Stimulated activated CD4-positive, alpha-beta T cell treated with anti-CD3 and anti-CD28 coated beads, Interleukin-2, amount 100 ng/mL, for 24 hours (primary cell): ENCODE measurements around the gene CYP2W1.

Experiments used
- DNase-seq, 2 donors: peaks; one replicate each; pipeline ENCODE4 v3.0.0-alpha.2; 2020

The CYP2W1 gene

DNA sequence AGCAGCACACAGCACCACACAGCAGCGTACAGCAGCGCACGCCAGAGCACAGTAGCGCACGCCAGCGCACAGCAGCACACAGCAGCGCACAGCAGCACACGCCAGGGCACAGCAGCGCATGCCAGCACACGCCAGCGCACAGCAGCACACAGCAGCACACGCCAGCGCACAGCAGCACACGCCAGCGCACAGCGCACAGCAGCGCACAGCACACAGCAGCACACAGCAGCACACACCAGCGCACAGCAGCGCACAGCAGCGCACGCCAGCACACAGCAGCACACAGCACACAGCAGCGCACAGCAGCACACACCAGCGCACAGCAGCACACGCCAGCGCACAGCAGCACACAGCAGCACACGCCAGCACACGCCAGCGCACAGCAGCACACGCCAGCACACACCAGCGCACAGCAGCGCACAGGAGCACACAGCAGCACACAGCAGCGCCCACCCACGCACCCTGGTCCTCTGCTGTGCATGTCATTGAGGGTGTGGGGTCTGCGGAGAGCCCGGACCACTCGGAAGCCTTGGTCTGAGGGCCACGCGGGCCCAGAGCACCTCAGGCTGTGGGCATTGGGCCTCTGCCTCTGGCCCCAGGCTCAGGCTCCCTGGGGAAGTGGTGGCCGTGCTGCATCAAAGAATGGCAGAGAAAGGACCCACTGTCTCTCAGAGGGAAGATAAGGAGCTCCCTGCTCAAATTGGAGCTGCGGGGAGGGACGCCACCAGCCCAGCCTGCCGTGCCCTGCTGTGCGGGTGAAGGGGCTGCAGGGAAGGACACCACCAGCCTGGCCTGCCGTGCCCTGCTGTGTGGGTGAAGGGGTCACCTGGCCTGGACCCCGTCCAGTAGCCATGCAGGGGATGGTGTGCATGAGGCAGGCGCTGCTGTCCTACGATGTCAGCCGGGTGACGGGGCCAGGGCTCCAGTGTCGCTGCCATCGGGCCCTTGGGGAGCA, 33.9 kb downstream of the CYP2W1 start:
- no peak for DNase-seq

DNA sequence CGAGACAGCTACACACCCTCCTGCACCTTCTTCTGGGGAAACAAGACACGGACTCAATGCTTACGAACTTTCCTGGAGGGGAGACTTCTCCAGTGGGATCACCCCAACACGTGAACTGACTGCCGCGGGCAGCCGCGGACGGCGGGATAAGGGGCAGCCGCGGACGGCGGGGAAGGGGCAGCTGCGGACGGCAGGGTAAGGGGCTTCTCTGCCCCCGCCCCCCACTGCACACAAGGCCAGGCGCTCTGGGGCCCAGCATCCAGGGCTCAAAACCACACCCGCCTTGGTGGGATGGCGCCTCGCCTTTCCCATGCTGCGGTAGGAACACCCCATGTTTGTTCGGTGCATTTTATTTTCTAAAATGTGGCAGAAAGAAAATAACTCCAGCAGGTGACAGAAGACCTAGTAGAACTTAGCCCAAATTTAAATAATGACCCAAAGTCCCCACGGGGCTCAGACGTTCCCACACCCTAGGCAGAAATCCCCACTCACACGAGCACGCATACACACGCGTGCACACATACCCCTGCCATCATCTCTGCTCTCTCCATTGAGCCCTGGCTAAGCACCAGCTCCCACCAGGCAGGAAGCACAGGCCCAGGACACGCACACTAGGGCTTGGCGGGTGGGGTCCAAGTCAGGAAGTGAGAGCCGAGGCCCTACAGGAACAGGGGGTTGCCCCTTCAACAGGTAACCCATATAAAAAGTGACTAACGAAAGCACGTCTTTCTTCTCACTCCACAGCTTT, 34.8 kb downstream of the CYP2W1 start:
- DNase-seq: no peak

DNA sequence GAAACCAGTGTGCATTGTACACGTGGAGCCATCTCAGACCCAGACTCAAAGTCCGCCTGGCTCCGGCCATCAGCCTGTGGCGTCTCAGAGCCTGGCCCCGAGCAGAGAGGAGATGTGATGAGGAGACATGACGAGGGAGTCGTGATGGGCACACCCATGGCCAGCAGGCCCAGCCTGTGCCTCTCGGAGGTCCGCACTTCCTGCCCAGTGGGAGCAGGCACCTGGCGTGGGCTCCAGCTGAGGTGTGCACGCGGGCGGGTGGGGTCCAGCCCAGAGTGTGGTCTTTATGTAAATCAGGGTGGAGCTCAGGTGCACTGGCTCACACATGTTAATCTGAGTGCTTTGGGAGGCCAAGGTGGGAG, 35.3 kb downstream of the CYP2W1 start:
- DNase-seq: no peak

DNA sequence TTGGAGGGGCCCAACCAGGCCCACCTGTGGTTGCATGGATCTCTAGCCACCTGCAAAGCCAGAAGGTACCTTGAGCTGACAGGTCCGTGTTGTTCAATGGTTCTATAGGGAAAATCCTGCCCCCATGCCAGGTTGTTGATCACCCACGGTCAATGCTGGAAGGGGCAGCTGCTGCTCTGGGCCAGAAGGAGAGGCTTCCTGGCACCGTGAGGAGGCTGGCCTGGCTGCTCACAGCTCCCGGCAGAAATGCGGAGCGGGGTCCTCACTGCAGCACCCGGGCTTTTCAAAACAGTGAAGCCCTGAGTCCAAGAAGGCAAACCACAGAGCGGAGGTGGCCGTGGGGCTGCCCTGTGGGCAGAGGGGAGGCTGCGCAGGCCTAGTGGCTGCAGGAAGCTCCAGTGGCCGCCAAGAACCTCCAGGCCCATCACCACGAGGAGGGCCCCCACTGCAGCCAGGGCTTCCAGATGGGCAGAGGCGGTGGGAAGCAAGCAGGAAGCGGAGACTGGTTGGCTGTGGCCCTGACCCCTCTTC, 36.3 kb downstream of the CYP2W1 start:
- no peak for DNase-seq

DNA sequence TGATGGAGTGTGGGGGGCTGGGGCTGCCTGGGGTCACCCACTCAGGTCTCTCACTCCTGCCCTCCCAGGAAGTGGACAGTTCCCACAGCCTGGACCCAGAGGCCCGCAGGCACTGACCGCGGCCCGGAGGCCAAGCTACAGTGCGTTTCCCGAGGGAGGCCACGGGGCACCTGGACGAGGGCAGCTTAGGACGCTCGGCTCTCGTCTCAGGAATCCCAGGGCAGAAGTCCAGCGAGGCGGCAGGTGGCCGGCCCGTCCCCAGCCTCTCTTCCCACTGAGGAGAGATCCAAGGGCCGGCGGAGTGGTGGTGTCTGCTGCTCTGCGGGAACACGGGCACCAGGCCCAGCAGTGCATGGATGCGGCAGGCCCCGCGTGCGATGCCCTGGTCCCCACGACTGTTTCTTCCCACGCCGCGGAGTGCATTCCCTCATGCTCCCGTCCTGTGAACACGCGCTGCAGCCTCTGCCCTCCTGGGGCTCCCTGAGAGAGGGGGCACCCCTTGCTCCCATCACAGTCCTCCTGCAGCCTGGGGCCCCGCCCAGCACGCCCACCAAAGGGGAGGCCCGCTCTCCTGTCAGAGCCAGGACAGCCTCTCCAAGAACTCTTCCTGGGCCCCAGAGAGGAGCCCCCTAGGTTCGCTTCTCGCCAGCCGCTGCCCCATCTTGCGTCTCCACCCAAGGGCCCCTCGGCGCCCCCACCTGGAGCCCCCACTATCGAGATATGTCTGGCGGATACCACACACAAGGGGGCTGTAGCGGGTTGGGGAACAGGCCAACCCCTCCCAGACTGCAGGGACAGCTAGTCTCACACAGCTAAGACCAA, 37.0 kb downstream of the CYP2W1 start:
- DNase-seq: no peak

DNA sequence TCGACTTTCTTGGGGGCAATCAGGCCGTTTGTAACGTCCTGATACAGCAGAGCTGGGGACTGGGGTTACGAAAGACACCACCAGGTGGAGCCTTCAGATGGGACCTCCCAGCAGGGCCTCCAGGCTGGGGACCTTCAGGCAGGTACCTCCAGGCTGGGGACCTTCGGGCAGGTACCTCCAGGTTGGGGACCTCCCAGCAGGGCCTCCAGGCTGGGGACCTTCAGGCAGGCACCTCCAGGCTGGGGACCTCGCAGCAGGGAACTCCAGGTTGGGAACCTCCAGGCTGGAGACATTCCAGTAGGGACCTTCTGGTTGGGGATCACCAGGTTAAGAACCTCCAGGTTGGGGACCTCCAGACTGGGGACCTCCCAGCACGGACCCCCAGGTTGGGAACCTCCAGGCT, 37.9 kb downstream of the CYP2W1 start:
- no peak for DNase-seq

DNA sequence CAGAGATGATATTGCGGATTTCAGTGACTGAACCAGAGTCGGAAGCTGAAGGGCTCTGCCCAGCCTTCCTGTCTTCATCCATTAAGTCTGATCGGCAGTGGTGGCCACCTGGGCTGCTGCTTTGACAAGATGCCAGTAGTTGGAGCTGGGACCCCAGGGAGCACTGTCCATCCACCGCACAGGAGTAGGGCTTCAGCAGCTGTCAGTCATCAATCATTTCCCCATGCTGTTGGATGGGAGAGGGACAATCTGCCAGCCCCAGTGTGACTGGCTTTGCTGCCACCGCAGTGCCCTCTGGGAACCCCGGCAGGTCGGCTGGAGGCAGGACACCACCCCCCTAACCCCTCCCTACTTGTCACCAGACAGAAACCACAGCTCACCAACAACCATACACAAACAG, 38.4 kb downstream of the CYP2W1 start:
- DNase-seq: no peak

DNA sequence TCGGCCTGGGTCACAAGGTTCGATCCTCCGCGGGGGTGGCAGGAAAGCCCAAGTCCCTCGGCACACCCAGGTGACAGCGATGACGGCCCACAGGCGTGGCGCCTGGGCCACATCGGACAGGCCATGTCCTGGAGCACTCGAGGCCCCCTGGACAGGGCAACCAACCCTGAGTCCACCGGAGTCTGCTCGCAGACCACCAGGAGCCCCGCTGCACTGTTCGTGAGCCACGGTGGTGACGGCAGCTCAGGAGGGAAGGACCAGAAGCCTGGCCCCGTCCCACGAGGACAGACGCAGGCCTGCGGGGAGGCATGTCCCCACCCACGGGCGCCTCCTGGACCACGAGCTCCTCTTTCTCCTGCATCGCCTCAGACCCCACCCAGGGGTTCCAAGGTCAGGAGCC, 39.0 kb downstream of the CYP2W1 start:
- DNase-seq: no peak

DNA sequence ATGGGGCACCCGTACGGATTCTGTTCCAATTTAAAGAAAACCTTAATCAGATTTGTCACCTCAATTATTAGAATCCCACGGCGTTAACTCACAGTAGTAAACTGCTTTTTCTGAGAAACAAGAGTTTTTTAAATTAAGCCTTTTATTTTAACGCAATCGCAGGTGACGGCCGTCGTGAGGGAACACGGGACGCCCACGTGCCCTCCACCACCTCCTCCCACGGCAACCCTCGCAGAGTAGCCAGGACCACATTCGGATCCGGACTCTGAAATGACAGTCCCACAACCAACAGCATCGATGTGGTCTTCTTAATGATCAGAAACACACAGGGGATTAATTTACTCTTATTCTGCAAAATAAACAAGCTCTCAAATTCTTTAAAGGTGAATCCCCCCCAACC, 39.4 kb downstream of the CYP2W1 start:
- DNase-seq: no peak

DNA sequence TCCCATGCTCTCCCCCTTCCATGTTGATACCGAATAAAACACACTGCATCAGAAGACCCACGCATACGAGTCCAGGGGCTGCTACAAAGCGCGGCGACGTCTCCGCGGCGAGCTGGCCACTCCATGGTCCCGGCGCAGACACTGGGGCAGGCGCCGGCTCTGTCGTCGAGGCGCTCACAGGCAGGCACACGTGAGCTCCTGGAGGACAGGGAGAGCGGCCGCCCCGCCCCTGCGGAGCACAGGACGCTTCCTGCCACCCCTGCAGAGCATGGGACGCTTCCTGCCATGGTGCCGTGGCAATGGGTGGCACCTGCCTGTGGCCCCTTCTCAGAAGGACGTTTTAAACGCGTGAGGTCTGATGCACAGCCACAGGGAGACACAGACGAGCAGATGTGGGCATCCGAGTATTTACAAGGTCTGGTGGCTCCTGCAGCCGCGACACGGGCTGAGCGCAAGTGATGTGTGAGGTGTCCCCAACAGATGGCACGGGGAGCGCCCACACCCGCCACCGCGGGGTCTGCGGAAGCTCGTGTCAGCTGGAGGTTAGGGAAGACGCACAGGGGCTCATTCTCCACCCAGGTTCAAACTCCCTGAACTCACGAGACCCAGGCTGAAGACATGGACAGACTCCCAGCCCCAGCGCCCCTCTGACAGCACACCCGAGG, 40.0 kb downstream of the CYP2W1 start:
- DNase-seq: no peak

DNA sequence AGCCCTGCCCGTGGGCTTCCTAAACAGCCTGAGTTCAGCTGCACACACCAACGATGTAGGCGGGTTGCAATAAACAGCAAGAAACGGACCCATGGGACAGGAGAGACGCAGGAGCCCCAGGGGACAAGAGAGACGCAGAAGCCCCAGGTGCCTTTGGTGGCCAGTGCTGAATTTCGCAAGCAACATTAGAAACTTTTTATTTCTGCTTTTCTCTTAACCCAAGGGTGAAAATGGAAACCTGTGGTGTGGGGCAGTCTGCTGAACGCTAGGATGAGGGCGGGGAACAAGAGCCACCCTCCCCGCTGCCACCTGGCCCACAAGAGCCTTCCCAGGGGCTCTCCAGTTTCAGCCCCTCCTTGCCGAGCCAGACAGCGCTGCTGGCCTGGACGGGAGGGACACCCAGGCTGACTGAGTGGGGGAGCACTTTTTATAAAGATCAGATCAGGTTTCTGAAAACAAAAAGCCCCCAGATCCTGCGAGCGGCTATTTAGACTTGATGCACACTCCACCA, 41.4 kb downstream of the CYP2W1 start:
- DNase-seq: no peak

DNA sequence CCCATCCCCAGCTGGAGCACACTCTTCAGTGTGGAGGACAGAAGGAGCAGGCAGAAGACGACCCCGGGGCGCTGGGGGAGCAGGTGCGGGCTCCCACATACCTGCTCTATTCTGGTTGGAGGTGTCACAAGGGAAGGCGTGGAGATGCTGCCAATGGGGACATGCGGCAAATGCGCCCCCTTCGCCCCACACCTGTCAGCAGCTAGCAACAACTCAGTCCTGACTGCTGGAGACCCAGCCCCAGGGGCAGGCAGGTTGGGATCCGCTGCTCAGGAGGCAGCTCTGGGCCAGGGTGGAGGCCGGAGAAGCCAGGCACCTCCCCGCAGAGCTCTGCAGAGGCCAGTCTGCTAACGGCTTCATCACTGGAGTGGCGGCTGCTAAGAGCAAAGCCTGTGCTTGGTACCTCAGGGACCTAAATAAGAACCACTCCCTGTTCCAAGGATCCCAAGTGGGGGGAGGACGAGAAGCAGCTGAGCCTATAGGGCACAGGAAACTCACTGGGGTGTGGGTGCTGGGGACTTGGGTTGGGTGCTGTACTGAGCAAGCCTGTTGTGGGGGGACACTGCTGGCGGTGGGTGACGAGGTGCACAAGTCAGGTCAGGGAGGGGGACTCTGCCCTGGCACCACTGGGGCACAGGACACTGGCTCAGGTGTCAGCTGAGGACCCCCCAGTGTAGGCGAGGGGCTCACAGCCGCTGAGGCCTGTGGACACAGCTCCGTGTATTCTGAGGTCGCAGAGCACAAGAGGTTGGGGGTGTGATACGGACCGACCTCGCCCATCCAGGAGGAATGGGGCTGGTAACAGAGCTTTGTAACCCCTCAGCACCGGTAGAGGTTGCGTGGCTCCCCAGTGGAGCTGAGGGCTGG, 42.1 kb downstream of the CYP2W1 start:
- DNase-seq: no peak

DNA sequence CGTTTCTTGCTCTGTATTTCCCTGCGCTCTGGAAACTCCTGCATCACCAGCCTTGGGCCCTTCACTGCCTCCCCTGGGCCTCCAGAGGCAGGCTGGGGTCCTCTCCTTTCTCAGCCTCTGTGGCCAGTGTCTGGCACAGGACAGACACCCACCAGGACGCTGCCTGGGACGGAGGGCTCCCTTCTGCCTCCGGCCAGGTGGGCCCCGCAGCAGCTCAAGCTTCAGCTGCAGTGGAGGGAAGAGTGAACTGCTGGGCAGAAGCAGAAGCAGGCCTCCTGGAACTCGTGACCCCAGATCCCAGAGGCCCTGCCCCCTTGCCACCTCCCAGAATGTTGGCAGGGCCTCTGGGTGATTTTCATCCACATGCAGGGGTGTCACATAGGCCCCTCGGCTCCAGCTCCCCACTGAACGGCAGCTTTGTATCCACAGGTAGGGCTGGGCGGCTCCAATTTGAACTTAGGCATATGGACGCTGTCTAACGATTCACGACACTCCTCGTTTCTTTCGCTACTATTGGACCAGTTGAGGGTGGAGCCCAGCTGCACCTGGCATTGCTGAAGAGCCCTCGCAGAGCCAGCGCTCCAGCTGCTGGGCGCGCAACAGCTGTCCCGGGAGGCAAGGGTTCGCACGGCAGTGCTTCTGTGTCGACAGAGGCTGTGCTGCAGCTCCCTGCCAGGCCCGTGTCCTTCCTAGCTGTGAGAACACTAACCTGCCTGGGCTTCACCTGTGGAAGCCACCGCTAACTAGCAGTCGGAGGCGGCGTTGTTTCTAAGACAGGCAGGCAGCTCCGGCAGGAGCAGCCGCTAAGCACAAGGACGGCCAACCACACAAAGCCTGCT, 43.0 kb downstream of the CYP2W1 start:
- DNase-seq: no peak

DNA sequence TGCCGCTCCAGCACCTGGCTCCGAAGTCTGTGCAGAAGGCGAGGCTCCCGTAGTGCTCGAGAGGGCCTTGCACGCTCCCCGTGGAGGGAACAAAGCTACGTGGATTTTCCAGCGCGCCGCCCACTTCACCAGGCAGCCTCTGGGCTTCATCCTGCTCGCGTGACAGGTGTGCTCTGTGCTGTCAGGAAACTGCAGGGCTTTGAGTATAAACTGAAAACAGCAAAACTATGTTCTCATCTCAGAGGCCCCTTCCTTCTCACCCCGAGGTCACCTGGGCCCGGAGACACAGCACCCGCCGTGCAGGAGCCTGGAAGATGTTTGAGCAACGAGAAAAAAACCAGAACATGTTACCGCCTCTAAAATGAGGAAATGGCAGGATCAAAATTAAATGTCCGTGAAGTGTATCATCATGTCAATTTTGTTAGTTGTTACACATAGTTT, 43.8 kb downstream of the CYP2W1 start:
- no peak for DNase-seq

DNA sequence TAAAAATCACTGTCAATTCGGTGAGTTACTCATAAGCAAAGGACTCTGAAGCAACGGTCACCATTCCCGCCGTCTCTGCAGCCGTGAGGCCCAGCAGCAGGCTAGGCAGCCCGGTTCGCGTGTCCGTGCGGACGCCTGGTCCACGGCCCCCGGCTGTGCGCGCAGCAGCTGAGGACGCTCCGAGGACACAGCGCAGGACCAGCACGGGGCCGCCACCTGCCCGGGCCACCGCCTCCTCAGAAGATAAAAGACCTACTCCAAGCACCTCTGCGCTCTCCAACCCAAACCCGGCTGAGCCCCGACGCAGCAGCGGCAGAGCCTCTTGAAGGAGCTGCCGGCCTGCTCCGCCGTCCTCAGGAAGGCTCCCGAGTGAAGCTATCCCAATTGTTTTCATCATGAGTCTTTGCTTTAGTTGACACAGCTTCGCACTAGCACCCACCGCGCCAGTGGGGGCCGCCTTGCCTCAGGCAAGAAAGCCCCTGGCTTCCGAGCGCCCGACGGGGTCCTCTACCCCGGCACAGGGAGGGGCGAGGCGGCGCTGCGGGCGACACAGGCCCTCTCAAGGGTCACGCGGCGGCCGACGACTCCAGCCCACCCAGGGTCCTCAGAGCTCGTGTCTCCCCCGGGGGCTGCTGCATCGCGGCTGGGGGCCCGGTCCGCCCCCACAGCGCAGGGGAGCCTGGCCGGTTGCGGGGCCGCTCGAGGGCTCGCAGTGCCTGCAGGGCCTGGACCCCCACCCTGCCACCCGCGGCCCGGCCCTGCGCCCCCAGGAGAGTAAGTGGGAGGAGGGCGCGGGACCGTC, 44.5 kb downstream of the CYP2W1 start:
- DNase-seq: peak in 1 of 2 donors; percentile 15

DNA sequence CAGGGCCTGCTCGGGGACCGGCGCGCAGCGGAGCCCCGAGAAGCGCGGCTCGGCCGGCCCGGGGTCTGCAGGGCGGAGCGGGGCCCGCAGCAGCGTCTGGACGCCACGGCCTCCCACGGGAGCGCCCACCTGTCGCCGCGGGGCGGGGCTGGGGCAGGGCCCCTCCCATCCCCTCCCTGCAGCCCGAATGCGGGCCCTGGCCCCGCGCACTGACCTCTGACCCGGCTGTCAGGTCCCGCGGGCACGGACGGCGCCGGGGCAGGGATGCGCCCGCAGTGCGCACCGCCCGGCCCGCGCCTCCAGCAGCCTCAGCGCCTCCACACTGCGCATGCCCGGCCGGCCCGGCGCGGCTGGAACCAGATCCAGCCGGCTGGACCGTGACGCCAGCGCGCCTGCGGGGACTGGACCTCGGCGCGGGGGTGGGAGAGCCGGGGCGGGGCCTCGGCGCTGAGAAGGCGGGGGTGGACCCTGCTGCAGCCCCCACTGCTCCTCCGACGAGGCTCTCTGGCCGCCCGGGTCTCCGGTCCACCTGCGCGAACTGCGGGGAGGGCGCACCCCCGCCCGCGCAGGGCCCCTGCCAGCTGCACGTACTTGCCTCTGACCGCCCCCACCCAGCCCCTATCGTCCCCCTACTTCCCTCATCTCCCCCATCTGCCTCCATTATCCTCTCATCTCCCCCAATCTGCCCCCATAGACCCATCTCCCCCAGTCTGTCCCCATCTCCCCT, 45.2 kb downstream of the CYP2W1 start:
- peak; percentile 87 to 91 for DNase-seq

DNA sequence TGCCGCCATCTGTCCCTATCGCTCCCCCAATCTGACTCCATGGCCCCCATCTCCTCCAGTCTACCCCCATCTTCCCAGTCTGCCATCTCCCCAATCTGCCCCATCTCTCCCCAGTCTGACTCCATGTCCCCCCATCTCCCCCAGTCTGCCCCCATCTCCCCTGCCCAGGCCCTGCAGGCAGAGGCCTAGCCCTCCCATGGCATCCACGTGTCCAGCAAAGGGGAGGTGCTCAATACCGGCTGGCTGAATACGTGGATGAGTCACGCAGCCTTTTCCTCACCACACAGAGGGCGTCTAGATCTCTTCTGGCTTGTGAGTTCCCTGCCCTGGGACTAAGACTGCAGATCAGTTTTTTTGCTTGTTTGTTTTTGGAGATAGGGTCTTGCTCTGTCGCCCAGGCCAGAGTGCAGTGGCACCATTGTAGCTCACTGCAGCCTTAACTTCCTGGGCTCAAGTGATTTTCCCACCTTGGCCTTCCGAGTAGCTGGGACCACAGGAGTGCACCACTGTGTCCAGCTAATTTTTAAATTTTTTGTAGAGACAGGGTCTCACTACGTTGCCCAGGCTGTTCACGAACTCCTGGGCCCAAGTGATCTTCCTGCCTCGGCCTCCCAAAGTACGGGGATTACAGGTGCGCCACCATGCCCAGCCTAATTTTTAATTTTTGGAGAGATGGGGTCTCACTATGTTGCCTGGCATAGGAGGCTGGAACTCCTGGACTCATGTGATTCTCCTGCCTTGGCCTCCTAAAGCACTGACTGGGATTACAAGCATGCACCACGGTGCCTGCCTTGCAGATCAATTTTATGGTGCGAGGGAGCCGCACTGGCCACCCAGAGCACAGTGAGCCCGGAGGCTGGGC, 46.0 kb downstream of the CYP2W1 start:
- peak; percentile 69 to 70 for DNase-seq
